HG02642 (cell line): ENCODE measurements around the gene CCDC93.

Experiments used
- ATAC-seq: cut with Tn5 transposase; IDR thresholded peaks from one replicate; pipeline ENCODE4 v1.9.1; 2021; ENCODE audit warnings: mild to moderate bottlenecking; ENCODE audit not compliant: unreplicated experiment, poor library complexity

The CCDC93 gene

GRCh38 chr2:117961201-117961600, 52.7 kb downstream of the CCDC93 start:
- no peak for ATAC-seq

GRCh38 chr2:117960231-117960630, 53.6 kb downstream of the CCDC93 start:
- ATAC-seq = no peak

GRCh38 chr2:117958186-117958585, 55.7 kb downstream of the CCDC93 start:
- no peak for ATAC-seq

GRCh38 chr2:117957616-117958015, 56.3 kb downstream of the CCDC93 start:
- no peak for ATAC-seq

GRCh38 chr2:117956036-117956796, 57.7 kb downstream of the CCDC93 start:
- ATAC-seq = no peak

- ATAC-seq = no peak
These were observed 60.6 kb downstream of the CCDC93 start for GRCh38 chr2:117953231-117953630.

- no peak for ATAC-seq
These were observed 61.2 kb downstream of the CCDC93 start for GRCh38 chr2:117952701-117953100.

- ATAC-seq = no peak
These were observed 61.6 kb downstream of the CCDC93 start for GRCh38 chr2:117952228-117952627.

GRCh38 chr2:117949806-117950205, 64.1 kb downstream of the CCDC93 start:
- ATAC-seq = no peak

GRCh38 chr2:117948615-117949014, 65.3 kb downstream of the CCDC93 start:
- ATAC-seq = no peak

GRCh38 chr2:117945296-117945695, 68.6 kb downstream of the CCDC93 start:
- no peak for ATAC-seq

- no peak for ATAC-seq
These were observed 69.1 kb downstream of the CCDC93 start for GRCh38 chr2:117944816-117945215.

GRCh38 chr2:117943013-117943672, 70.7 kb downstream of the CCDC93 start:
- no peak for ATAC-seq

- no peak for ATAC-seq
These were observed 71.3 kb downstream of the CCDC93 start for GRCh38 chr2:117942551-117942950.

- no peak for ATAC-seq
These were observed 72.2 kb downstream of the CCDC93 start for GRCh38 chr2:117941693-117942092.

- ATAC-seq = no peak
These were observed 73.4 kb downstream of the CCDC93 start for GRCh38 chr2:117940436-117940835.

- no peak for ATAC-seq
These were observed 75.3 kb downstream of the CCDC93 start for GRCh38 chr2:117938611-117939010.

GRCh38 chr2:117936871-117937428, 76.9 kb downstream of the CCDC93 start:
- no peak for ATAC-seq

- ATAC-seq = no peak
These were observed 77.9 kb downstream of the CCDC93 start for GRCh38 chr2:117935954-117936353.

GRCh38 chr2:117935456-117935855, 78.4 kb downstream of the CCDC93 start:
- no peak for ATAC-seq

- no peak for ATAC-seq
These were observed 80.0 kb downstream of the CCDC93 start for GRCh38 chr2:117933884-117934354.
